GM10847 (cell line): ENCODE data around the gene MAP4K3.

Experiments
- POLR2A ChIP-seq: IDR thresholded peaks from 2 replicates; pipeline ENCODE4 v1.6.1; 2011; ENCODE audit not compliant: insufficient read length; ENCODE audit errors: extremely low read depth

The MAP4K3 gene

DNA sequence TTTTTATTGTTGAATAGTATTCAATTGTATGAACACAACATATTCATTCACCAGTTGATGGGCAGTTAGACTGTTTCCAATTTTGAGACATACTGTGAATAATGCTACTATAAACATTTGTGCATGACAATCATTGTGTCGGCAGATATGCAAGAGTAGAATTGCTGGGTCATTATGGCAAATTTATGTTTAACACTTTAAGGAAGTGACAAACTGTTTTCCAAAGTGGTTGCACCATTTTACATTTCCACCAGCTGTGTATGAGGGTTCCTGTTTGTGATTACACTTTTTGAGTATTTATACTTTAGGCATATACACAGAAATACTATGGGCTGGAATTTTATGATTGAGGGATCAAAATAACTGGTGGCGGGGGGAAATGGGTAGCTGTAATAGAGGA is 61.2 kb downstream of the MAP4K3 start:
- TF ChIP-seq POLR2A: no peak

DNA sequence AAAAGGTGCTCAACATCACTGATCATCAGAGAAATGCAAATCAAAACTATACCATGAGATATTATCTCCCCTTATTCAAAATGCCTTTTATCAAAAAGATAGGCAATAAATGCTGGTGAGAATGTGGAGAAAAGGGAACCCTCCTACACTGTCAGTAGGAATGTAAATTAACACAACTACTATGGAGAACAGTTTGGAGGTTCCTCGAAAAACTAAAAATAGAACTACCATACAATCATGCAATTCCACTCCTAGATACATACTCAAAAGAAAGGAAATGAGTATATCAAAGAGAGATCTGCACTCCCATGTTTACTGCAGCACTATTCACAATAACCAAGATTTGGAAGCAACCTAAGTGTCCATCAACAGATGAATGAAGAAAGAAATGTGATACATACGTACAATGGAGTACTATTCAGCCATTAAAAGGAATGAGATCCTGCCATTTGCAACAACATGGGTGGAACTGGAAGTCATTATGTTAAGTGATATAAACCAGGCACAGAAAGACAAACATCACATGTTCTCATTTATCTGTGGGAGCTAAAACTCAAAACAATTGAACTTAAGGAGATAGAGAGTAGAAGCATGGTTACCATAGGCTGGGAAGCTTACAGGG is 63.8 kb downstream of the MAP4K3 start:
- TF ChIP-seq POLR2A: no peak

DNA sequence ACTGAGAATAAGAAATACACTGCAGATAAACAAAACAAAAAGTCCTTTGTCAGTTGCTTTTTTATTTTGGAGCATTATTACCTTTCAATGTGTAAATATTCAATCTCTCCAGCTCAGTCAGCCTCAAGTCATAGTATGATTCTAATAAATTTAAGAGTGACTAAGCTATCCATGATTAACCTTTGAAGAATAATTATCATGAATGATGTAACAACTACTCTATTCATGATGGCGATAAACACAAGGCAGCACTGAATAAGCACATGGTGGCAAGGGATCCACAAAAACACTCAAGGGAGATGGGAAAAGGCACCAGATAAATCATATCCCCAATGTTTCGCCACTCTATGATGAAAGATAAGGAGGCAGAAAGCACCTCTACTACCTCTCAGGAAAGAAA is 67.0 kb downstream of the MAP4K3 start:
- no peak for TF ChIP-seq POLR2A

DNA sequence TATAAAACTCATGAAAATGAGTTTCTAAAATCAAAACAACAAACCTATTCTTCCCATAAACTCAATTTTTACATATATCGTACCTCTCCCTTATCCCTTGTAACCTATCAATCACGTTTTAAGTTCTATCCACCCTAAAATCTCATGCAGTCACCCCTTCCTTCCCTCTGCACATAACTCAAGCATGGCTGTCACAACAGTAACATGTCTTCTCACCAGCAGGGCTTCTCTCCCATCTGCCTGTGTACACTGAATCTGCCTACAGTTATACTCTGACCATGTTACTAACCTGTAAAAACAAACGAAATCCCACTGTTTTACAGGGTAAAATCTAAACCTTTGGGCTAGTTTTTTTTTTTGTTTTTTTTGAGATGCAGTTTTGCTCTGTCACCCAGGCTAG is 68.2 kb downstream of the MAP4K3 start:
- no peak for TF ChIP-seq POLR2A

DNA sequence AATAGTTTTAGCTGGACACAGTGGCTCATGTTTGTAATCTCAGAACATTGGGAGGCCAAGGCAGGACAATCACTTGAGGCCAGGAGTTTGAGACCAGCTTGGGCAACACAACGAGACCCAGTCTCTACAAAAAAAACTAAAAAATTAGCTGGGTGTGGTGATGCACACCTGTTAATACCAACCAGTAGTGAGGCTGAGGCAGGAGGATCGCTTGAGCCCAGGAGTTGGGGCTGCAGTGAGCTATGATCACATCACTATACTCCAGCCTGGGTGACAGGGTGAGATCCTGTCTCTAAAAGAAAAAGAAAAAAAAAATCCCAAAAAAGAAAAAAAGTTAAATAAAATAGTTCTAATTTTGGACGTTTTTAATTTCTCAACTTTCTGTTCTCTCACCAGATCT is 68.7 kb downstream of the MAP4K3 start:
- TF ChIP-seq POLR2A: no peak

DNA sequence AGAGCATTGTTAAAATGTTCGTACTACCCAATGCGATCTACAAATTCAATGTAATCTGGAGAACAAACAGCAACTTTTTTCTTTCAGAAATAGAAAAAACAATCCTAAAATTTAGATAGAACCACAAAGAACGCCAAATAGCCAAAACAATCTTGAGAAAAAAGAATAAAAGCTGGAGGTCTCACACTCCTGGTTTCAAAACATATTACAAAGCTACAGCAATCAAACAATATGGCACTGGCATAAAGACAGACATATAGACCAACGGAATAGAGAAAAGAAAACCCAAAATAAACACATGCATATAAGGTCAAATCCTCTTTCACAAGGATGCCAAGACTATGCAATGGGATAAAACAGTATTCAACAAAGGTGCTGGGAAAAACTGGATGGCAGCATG is 74.5 kb downstream of the MAP4K3 start:
- no peak for TF ChIP-seq POLR2A

DNA sequence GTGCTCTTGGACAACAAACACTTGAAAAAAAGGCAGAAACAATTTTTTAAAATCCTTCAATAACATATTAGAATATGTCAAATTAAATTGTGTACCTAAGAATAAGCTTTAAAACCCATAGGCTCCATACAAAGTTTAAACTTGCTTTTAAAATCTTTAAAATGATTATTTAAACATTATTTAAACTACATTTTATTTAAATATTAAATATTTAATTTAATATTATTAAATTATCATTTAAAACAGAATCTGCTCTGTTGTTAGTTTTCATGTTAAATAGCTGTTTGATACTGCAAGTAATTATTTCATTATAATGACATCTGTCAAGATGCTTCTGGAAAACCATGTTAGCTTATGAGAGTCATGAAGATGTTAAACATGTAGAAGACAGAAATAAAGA is 75.6 kb downstream of the MAP4K3 start:
- TF ChIP-seq POLR2A: no peak

DNA sequence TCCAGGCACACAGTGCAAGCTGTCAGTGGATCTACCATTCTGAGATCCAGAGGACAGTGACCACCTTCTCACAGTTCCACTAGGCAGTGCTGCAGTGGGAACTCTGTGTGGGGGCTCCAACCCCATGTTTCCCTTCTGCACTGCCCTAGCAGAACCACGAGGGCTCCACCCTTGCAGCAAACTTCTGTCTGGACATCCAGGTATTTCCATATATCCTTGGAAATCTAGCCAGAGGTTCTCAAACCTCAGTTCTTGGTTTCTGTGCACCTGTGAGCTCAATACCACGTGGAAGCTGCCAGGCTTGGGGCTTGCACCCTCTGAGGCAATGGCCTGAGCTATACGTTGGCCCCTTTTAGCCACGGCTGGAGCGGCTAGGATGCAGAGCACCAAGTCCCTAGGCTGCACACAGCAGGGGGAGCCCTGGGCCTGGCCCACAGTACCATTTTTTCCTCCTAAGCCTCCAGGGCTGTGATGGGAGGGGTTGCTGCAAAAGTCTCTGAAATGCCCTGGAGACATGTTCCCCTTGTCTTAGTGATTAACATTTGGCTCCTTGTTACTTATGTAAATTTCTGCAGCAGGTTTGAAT is 77.5 kb downstream of the MAP4K3 start:
- TF ChIP-seq POLR2A: no peak

DNA sequence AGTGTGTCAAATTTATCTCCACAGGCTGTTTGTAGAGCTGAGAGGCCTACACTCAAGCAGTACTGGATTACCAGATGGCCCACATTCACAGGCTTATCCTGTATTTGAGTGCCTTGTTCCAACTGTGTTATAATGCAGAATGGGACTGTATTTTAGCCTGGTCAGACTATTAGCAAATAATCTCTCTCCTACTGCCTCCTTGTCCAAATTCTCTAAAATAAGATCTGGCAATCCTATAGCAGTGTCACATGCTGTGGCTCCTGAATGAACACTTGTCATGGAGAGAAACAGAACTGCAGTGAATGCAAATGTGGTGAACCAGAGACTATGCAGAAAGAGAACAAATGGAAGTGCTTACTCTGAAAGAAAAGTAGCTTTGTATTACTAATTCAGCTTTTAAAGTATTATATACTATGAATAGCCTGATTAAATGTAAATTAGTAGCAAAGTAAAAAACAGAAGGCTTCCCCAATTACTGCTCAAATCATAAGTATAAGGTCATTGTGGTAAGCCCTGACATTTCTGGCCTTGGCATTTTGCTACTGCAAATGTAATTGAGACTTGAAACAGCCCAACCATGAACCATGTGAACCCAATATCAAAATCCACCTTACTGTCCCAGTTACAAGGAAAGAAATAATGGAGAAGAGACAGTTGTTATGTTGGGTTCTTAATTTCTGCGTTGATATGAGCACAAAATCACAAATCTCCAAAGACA is 80.0 kb downstream of the MAP4K3 start:
- TF ChIP-seq POLR2A: no peak

DNA sequence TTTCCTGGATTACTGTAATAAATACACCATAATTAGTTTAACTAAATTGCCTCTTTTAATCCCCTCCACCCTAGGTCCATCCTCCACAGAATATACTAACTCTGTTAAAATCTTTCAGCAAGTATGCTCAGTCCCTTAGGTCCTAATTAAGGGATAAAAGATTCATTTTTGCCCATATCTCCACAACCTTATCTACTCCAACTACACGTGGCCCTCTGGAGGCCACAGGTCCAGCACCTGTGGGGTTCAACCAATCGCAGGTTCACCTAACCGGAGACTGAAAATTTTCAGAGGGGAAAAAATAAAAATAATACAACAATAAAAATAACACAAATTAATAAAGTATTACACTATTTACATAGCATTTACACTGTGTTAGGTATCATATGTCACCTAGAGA is 86.4 kb downstream of the MAP4K3 start:
- no peak for TF ChIP-seq POLR2A

DNA sequence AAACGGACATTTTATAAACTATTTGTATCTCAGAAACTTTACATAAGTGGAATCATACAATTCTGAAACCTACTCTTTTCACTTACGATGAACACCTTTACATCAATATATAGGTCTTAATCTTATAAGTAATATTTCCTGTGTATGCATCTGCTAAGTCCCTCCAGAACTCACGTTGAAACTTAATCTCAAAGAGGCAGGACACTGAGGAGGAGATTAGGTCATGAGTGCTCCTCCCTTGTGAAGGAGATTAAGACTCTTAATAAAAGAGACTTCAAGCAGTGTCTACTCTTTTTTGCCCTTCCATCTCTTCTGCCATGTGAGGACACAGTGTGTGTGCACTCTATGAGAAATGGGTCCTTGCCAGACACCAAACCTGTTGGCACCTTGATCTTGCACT is 98.6 kb downstream of the MAP4K3 start:
- no peak for TF ChIP-seq POLR2A

DNA sequence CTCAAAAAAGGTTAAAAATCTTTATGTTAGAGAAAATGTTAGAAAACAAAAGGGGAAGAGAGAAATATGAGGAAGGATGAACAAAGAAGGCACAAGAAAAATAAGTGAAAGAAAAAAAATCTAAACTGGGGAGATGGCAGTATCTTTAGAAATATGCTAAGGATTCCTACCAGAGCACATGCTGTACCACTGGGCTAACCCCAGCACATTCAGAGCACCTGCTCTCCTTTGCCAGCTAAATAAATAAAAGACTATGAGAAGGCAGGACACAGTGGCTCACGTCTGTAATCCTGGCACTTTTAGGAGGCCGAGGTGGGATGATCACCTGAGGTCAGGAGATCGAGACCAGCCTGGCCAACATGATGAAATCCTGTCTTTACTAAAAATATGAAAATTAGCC is 101.2 kb downstream of the MAP4K3 start:
- no peak for TF ChIP-seq POLR2A

DNA sequence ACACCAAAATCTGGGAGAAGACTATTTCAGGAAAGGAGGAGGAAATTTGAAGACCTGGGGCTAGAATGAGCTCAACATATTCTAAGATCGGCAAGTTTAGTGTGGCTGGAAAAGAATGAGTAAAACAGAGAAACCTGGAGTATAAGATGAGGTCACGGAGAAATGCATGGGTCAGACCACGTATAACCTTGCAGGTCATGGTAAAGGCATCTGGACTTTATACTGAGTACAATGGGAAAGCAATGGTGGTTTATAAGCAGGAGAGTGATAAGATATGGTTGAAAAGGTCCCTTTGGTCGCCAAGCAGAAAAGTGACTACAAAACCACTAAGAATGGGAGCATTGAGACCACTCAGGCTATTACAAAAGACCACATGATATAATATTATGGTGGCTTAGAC is 102.1 kb downstream of the MAP4K3 start:
- TF ChIP-seq POLR2A: no peak

DNA sequence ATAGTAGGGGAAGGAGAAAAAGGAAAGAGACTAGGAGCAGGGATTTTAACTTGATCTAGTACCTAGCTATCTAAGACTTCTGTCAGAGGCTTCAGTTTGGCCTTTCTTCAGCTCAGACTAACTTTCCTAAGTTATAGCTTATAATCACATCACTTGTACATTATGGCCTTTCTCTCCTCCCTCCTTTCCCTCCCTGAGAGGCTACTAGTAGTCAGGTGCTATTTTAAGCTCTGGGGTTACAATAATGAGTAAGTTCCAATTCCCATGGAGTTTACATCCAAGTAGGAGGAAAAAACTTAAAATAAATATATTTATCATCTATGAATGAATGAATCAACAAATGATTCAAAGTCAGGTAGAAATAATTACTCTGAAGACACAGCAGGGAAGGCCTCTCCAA is 102.6 kb downstream of the MAP4K3 start:
- TF ChIP-seq POLR2A: no peak

DNA sequence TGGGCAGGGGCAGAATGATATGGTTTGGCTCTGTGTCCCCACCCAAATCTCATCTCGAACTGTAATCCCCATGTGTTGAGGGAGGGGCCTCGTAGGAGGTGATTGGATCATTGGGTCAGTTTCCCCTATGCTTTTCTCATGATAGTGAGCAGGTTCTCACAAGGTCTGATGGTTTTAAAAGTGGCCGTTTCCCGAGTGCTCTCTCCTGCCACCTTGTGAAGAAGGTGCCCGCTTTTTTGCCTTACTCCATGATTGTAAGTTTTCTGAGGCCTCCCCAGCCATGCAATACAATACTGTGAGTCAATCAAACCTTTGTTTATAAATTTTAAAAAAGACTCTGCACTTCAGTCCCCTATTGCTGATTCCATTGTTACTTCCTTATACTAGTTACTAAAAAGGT is 110.4 kb downstream of the MAP4K3 start:
- TF ChIP-seq POLR2A: no peak

DNA sequence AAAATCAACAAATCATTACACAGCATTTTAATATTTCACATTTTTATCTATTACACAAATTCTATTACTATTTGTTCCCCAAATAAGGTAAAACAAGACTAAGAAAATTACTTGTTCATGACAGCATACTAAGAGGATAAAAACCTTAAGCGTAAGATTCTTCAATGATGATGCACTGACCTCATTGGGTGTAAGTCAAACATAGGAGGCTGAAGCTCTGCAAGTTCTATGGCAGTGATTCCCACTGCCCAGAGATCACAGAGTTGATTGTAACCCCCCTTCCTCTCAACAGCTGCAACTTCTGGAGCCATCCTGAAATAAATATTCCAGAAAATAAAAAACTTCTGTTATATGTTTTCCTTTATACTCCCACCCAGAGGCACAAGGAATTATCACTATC is 111.1 kb downstream of the MAP4K3 start:
- no peak for TF ChIP-seq POLR2A

DNA sequence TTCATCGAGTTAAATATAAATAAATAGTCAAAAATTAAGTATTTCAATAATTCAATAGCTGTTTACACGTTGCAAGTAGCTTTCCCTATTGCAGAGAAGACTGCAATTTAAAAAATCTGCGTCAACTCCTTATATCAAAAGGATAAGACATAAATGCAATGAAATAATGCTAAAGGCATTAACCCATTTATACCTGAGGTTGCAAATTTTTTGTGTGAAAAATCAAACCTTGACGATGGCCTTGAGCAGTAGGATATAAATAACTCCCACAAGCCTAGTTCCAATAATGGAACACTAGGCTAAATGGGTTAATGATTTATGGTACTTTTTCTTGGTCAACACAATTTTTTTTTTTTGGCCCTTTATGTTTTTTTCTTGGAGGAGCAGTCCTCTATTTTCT is 116.9 kb downstream of the MAP4K3 start:
- no peak for TF ChIP-seq POLR2A
